Stimulated activated CD4-positive, alpha-beta T cell treated with anti-CD3 and anti-CD28 coated beads, Interleukin-4, amount 100 ng/mL, for 1 hour (primary cell): Measurements from ENCODE around the gene FOXP1.
A peak's percentile ranks its signal among the peaks of the same experiment; 100 is the strongest.

Experiments used
- DNase-seq: peaks from one replicate; pipeline ENCODE4 v3.0.0-alpha.2; 2020

FOXP1 gene

DNA sequence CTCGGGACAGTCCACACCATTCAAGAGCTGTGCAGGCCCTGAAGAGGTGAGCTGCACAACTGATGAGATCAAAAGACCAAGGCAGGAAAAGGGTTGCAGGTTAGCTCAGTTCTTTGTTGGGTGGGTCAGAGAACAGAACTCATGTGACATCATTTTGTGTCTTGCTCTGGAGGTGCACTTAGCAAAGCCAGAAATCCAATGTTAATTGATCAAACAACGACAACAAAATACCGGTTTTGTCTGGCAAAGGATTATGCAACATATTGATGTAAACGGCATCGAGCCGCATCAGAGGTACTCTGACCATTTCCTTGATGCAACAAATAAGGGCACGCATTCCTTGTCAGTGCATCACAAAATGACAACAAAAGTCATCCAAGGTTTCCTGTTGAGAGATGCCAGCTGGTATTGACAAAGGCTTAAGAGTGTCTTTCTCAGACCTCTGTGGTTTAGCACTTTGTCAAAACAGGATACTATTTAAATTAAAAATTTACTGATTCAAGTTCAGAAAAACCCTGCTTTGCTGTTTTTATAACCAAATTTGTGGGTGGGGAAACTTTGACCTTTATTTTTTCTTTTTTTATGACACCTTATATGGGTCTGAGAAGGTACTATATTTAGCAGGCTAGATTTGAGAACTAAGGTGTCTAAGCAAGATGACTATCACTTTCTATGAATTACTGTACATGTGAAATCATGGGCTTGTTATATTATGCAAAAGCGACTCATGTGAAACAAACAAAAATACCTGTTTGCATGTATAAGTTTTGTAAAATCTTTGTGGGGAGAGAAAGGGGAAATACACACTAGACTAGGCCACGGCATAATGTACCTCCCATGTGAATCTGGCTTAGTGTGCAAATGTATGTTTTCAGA, 496.1 kb downstream of the FOXP1 start:
- DNase-seq, result no peak

DNA sequence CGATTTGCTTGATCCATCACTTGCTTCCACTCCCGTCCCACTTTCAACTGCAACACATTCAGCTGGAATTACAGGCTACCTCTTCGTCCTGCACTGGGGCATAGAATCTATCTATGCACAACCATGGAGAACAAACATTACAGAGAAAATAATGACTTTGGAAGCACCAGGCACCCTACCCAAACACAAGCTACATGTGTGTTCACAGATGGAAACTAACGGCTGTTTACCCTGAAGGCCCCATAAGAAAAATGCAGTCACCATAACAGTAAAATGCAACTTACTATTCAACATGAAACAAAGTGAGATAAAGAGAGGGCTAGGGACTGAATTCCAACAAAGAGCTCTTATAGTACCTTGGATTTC, 496.8 kb downstream of the FOXP1 start:
- DNase-seq, result no peak

DNA sequence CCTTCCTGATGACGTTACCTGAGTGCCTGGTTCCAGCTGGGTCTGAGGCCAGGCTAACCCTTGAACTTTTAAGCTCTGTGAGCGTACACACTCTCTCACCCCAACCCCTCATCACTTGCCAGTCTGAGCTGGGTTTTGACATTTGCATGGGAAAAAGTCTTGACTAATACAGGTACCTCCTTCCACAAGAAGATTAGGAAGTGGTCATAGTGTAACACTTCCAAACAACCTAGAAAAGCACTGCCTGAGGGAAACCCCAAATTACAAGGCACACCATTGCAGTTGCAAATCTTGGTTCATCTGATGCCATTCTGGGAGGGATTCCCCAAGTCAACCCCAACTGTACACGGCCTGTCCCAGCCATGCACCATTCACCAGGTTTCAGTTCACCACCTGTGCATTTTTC, 499.8 kb downstream of the FOXP1 start:
- peak; percentile 35 for DNase-seq

DNA sequence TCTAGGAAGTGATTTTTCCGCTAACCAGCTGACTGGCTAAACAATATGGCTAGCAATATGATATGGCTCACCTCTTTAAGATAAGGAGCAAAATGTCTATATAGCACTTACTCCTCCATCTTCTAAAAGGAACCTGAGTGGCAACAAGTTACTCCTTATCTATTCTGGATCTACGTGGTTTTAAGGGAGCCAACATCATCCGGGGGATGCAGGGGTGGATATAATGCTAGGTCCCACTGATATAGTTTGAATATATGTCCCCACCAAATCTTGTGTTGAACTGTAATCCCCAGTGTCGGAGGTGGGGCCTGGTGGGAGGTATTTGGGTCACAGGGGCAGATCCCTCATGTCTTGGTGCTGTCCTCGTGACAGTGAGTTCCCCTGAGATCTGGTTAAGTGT, 500.7 kb downstream of the FOXP1 start:
- no peak for DNase-seq

DNA sequence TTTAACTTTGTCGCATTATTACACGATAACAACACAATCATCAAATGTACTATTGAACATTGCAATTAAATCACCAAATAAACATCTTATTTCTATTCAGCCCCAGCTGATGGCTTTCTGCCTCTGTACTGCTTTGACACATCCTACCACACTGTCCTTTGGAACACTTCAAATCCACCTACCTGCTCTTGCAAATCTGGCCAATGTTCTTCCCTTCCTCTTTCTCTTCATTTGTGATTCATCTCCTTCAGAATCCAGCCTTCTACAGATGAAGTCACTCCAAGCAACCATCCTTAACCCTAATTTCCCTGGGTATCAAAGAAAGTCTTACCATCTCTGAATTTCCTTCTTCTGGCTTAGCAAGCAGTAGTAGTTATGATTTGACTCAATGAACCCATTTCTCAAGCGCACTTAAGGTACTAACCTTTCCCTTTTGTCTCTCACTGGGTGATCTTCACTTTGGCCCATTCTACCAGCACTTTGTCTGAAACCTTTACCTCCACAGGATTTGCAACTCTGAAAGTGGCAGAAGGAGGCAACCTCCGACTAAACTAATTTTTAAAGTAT, 502.9 kb downstream of the FOXP1 start:
- DNase-seq, result no peak

DNA sequence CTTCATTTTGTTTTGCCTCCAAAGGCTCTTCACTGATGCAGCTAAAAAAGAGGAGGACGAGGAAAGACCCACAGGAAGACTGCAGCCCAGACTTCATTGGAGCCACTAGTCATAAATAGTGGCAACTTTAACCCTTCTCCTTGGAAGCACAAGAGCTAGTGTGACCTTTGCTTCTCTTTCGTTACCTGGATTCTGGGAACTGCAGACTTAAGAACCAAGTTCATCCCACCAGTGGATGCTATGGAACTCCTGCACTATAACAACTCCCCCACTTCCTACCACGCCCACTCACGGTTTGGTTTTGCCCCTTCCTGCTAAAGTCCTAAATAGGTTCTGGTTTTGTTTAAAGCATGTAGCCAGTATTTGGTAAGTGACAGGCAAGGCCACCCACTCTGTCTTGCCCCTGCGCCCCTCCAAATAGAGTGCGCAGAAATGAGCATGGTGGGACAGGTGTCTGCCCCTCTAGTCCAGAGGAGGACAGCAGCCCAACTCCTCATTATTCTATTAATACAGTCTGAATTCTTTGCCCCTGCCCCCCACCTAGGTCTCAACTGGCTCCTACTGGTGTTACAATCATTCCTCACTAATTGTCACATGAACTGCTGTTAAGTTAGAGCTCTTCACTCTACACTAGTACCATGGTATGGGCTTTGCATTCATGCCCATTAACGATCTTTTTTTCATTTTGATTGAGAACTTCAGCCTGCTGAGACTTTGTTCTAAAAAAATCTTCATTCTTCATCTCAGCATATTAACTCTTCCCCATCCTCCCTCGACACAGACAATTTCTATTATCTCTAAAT, 504.6 kb downstream of the FOXP1 start:
- DNase-seq, result no peak

DNA sequence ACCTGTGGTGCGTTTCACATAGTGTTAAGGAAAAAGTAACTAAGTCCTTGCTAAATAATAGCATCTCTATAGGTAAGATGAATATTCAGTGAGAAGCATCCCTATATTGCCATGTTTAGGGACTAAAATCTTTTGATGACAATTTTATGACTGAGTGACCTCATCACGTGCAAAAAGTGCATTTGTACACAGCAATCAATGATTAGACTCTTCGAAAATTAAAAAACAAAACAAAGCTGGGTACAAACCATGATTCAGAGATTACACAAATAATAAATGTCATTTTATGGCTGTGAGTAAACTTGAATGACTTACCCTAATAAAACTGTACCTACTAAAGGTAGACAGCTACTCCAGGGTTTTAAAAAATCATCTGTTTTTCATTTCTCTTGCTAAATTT, 505.3 kb downstream of the FOXP1 start:
- DNase-seq, result no peak

DNA sequence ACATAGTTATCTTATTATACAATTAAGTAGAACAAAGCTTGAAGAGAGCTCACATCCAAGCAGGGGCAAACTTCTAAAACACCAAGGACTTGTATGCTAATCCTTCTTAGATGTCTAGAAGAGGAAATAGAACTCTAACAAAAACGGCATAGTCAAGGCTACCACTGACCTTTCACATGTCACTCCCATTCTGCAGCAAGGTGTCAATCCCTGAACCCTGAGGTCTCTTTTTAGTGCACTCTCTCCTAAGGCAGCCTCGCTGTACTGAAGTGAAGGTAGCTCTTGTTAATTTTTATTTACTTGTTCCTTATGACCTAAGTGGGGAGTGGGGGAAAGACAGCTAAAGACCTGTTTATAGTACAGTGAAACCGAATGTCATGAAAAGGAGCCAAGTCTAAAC, 506.5 kb downstream of the FOXP1 start:
- no peak for DNase-seq

DNA sequence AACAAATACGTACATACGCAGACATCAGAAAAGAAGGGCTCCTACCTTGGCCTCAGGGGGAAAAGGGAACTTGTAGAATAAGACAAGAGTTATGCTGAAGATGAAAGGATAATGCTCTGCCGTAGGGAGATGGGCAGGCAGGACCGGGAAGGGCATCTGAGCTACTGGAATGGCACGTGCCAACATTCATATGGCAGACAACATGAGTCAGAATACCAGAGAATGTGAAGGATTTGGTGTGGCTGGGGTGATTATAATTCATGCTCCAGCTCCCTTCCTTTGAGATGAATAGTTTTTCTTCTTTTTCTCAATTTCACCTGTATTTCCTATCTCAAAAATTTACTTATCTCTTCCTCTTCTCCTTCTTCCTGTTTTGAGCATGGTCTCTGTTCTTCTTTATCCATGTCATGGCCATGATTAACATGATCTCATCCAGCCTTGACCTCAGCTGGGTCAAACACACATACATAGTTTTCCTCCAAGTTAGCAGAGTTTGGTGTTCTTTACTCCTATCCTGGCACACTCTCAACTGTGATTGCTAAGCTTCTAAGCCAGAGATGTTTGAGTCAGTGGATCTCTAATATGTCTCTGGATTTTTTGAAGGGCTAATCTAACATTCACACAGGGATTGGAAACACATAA, 507.0 kb downstream of the FOXP1 start:
- DNase-seq, result no peak

DNA sequence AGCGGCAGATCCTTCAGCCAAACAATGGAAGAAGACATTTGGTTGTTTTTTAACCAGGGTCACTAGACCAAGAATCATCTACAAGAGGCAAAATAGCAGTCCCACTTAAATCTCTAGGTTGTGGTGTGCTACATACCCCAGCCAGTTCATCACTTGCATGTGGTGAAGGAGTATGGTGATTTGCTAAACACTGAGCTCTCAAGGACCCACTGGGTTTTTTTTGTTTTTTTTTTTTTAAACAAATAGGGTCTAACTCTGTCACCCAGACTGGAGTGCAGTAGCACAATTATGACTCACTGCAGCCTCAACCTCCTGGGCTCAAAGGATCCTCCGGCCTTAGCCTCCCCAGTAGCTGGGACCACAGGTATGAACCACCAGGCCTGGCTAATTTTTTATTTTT, 508.0 kb downstream of the FOXP1 start:
- DNase-seq, result no peak

DNA sequence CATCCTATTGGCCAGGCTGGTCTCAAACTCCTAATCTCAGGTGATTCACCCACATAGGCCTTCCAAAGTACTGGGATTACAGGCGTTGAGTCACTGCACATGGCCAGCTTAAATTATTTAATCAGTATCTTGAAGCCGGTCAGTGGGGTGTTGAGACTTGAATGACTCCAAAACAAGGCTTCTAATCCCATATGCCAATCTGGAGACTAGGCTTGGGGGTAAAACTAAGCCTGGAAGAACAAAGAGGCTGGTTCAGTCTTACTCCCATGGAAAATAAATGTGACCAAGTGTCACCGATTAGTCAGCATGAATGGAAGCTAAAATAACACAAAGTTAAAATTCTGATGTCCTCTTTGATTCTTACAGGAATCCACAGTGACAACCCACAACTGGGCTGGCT, 509.1 kb downstream of the FOXP1 start:
- no peak for DNase-seq

DNA sequence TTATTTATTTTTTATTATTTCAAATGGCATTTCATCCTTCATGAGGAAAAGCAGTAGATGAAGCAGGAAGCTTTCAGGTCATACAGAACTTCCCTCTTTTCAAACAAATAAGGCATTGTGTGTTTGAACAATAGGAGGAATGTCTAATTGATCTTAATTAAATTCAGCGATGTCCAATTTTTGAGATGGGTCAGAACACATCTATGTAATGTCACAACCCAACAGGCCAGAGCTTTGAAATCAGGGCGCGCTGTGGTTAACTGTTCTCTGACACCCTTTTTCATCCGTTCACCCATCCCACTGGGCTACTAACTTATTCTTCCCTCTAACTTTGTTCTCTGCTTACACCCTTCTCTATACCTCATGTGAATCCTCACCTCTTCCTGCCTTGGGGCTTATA, 510.5 kb downstream of the FOXP1 start:
- no peak for DNase-seq

DNA sequence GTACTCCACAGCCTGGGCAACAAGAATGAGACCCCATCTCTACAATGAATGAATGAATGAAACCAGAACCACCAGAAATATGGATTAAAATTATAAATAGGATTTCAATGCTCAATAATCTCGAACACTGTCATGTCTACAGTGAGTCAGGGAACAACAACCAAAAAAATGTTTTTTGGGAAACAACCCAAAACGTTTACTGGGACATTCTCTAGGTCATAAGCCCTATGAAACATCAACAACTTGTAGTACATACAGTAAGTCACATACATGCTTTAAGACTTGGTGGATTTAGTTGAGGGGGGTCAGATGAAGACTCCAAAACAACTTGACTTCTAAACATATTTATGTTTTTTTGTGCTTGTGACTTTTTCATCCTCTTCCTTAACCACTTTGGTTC, 511.2 kb downstream of the FOXP1 start:
- no peak for DNase-seq

DNA sequence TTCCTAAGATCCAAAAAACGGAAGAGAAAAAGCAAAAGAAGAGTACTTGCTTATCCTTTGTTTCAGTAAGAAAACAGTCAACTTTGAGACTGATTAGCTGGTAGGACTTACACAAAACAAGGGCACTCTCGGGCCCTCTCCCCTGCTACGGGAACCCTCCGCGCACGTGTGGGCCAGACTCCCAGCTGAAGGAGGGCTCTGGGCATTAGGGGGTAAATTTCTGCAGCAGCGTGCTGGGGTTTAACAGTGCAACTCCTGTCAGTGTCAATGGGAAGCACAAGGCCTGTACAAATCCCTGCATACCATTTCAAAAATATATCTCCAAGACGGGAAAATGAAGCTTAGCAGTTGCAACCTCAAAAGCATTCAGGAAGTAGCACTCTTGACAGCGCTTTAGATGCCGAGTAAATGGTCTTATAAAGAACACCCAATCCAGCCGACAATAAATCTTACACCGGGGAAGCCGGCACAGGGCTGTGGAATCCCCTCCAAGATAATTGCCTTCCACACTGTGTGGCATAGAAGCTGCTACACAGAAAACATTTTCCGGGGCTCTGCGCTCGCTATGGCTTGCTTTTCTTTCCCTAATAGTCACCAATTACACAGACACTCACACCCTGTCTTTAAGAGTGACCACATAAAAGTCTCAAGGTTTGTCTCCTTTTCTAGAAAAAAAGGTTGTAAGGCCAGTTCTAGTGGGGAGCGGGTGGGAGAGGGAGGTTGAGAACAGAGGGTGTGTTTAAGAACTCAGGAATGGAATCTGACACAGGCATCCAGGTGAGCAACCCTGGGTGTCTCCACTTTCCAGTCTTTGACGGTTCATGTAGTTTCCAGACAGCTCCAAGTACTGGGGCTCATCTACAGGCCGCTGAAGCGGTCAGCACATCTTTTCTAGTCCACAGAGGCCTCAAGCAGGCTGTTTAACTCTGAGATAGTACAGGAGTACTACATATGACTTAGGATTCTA, 512.7 kb downstream of the FOXP1 start:
- no peak for DNase-seq

DNA sequence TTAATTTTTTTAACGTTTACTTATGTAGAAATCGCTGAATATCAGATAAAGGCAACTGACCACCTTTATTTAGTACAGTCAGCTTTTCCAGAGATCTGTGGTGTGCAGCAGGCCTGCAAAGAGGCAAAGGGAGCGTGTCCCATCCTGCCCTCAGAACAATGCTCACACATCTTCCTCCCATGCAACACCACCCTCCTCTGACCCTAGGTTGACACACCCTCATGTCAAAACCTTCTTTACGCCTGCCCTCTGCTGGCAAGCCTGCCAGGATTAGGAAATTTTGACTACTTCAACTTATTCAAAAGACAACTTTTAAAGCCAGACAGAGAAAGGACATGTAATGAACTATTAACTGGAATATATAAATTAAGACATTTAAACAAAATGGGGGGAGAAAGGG, 513.7 kb downstream of the FOXP1 start:
- peak; percentile 74 for DNase-seq

DNA sequence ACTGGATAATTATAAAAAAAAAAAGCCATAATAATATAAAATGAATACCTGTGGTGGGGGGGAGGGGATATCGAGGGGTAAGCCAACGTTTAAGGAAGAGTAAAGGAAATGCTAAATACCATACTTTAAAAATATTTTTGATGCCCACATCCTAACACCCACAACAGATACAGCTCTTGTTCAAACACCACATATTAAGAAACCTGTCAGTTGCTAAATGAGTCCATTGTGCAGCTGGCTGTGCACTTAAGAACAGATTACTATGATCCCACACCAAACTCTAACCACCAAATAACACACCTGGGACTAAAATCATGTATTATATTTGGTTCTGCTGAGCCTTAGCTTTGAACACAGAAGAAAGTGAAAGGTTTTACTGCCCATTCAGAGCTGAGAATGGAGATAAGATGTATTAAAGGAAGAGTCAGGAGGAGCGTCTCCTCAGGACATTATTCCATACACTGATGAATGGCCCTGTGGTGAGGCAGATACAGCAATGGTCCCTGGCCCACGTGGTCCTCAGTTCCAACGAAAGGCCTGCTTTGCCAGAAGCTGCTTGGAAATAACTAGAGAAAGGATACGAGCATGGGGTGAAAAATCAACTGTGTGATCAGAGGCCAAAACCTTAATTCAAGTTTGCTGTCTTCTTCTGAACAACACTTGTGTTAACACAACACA, 515.4 kb downstream of the FOXP1 start:
- DNase-seq, result no peak

DNA sequence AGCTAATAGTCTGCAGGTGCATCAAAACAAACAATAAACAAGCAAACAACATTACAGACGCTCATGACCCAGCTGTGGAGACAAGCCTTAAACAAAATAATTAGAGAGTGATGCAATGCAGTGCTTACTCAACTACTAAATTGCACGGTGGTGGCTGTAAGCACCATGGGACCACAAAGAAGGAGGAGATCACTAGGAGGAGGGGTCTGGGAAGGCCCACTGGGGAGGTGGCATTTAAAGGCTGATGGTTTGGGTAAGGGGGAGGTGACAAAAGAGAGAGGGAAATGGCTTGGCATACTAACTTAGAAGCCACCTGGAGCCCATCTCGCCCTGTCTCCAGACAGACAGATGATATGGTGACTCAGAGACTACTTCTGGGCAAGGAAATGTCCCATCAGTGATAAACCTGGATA, 516.7 kb downstream of the FOXP1 start:
- DNase-seq, result peak; percentile 50

DNA sequence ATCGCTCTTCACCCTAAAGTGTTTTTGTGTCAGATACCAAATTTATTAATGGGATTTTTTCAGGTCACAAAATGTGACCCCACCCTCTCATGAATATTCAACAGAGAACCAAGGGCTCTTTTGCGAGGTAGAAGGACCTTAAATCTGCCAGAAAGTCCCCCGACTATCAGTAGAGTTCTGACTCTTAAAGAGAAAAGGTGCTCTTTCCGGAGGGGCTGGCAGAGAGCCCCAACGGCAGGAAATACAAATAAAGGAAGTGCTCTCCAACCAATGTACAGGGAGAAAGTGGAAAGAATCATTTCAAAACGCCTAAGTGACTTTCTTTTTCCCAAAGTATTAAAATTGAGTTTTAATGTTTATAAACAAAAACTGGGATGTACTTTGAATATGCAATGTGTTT, 517.2 kb downstream of the FOXP1 start:
- DNase-seq, result peak; percentile 30

DNA sequence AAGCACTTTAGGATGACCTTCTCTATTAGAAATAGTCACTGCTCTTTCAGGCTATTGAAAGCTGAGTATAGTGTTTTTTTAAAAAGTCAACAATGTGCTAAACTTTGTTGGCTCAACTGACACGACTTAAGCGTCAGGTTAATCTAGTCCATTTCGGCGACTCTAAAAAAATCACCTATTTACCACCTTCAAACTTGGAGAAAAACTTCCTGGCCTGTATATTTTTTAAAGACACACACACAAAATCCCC, 517.8 kb downstream of the FOXP1 start:
- no peak for DNase-seq

DNA sequence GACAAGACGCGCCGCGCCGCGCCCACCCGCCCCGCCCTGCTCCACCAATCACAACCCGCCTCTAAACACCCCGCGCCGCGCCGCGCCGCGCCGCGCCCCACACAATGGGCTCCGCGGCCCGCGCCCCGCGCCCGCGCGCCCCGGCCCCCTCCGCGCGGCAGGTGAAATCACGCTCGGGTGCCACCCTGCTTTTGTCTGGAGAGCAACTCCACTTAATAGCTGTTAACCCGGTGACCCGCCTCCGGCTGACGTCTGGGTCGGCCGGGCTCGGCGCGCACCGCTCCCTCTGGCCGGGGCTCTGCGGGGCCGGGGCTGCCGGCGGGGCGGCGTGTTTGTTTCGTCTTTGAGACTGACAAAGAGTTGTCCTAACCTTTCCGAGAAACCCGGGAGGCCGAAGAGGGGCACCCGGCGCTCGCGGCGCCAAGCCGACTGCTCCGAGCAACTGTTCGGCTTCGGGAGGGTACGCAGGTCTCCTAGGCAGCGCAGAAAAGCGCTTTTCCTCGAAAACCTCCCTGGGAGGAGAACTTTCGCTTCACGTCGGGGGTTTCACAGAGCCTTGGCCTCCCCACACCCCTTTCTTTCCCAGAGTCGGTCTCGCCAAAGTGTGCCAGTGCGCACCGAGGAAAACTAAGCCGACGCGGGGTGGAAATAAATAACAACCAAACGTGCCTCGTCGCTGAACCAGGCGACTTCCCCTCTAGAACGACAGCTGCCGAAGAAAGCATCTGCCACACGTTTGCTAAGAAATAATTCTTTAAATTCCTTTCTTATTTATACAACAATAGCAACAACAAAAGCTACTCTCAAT, 518.4 kb downstream of the FOXP1 start:
- peak; percentile 67 for DNase-seq
